Retinal pigment epithelial cell (primary cell): ENCODE measurements around the gene ANKRD36C.
A peak's percentile ranks its signal among the peaks of the same experiment; 100 is the strongest.
"Not testable (repeated sequence)": the region's sequence is repeated elsewhere in the genome, so short reads cannot be mapped to it uniquely, and the experiment has no call there.

Experiments used
- DNase-seq: peaks from one replicate; pipeline ENCODE4 v3.0.0-alpha.2; 2010; ENCODE audit warnings: low read depth
- H3K4me3 ChIP-seq: 2 replicates; pipeline ENCODE4 v1.5.1; 2011; ENCODE audit warnings: mild to moderate bottlenecking, low read length, control low read depth, moderate library complexity
- CTCF ChIP-seq: conservative IDR thresholded peaks from 2 replicates; pipeline ENCODE4 v1.5.1; 2011; ENCODE audit warnings: low read depth, low read length, control low read depth, inconsistent platforms

The ANKRD36C gene

GRCh38 chr2:96012792-96013264 is 21.2 kb upstream of the ANKRD36C start:
- not testable (repeated sequence) for DNase-seq, H3K4me3 ChIP-seq

GRCh38 chr2:96012086-96012791 is 20.6 kb upstream of the ANKRD36C start:
- not testable (repeated sequence) for H3K4me3 ChIP-seq, DNase-seq

GRCh38 chr2:96011129-96011455 is 19.5 kb upstream of the ANKRD36C start:
- not testable (repeated sequence) for H3K4me3 ChIP-seq, DNase-seq
- peak; percentile 39 for TF ChIP-seq CTCF

GRCh38 chr2:96010320-96011128 is 18.9 kb upstream of the ANKRD36C start:
- DNase-seq, result peak; percentile 37
- peak overlapping the region; percentile 48 for H3K4me3 ChIP-seq

- DNase-seq, result not testable (repeated sequence)
- peak overlapping the region; percentile 48 for H3K4me3 ChIP-seq
Observed at GRCh38 chr2:96009833-96010232, 18.2 kb upstream of the ANKRD36C start.

- not testable (repeated sequence) for H3K4me3 ChIP-seq, DNase-seq
Observed at GRCh38 chr2:96008051-96008450, 16.4 kb upstream of the ANKRD36C start.

GRCh38 chr2:96006248-96006647 is 14.6 kb upstream of the ANKRD36C start:
- DNase-seq, H3K4me3 ChIP-seq: not testable (repeated sequence)

GRCh38 chr2:95992520-95993272 is 1.1 kb upstream of the ANKRD36C start:
- peak overlapping the region; percentile 55 for H3K4me3 ChIP-seq
- TF ChIP-seq CTCF, result peak; percentile 67
- DNase-seq, result peak; percentile 22

- not testable (repeated sequence) for DNase-seq
- peak overlapping the region; percentile 55 for H3K4me3 ChIP-seq
Observed at GRCh38 chr2:95992102-95992501, 478 bp upstream of the ANKRD36C start.

- peak overlapping the region; percentile 37 for H3K4me3 ChIP-seq
- DNase-seq, result not testable (repeated sequence)
Observed at GRCh38 chr2:95990884-95991283, 740 bp downstream of the ANKRD36C start.

- not testable (repeated sequence) for DNase-seq, H3K4me3 ChIP-seq
Observed at GRCh38 chr2:95951662-95952061, 40.0 kb downstream of the ANKRD36C start.

- not testable (repeated sequence) for H3K4me3 ChIP-seq
- peak; percentile 12 for DNase-seq
Observed at GRCh38 chr2:95948039-95948438, 43.6 kb downstream of the ANKRD36C start.

- not testable (repeated sequence) for H3K4me3 ChIP-seq, DNase-seq
Observed at GRCh38 chr2:95939947-95940346, 51.7 kb downstream of the ANKRD36C start.

- H3K4me3 ChIP-seq, DNase-seq: not testable (repeated sequence)
Observed at GRCh38 chr2:95930740-95931139, 60.9 kb downstream of the ANKRD36C start.

GRCh38 chr2:95917007-95917406 is 74.6 kb downstream of the ANKRD36C start:
- H3K4me3 ChIP-seq, DNase-seq: not testable (repeated sequence)

GRCh38 chr2:95915131-95915530 is 76.5 kb downstream of the ANKRD36C start:
- not testable (repeated sequence) for DNase-seq, H3K4me3 ChIP-seq

GRCh38 chr2:95911431-95911830 is 80.2 kb downstream of the ANKRD36C start:
- not testable (repeated sequence) for DNase-seq, H3K4me3 ChIP-seq
